ENCODE results near the gene SLC8A2.

DNA sequence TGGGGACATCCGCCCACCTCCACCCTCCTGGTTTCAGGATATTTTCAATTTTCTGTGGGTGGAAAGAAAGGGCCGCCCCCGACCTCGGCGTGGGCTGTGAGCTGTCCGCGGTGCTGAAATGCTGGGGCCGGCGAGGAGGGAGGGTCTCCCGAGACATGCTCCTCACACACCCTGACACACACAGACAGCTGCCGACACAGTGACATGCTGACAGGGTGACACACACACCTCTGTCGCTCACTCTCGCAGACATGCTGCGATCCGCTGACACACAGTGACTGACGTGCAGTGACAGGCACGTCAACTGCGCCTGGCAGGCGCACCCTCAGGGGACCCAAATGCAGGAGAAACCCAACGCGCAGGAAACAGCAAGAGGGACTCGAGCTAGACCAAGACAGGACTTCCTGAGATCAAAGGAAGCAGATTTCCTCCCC lies 27.3 kb downstream of the SLC8A2 start:
- TF ChIP-seq, protein P1, sequence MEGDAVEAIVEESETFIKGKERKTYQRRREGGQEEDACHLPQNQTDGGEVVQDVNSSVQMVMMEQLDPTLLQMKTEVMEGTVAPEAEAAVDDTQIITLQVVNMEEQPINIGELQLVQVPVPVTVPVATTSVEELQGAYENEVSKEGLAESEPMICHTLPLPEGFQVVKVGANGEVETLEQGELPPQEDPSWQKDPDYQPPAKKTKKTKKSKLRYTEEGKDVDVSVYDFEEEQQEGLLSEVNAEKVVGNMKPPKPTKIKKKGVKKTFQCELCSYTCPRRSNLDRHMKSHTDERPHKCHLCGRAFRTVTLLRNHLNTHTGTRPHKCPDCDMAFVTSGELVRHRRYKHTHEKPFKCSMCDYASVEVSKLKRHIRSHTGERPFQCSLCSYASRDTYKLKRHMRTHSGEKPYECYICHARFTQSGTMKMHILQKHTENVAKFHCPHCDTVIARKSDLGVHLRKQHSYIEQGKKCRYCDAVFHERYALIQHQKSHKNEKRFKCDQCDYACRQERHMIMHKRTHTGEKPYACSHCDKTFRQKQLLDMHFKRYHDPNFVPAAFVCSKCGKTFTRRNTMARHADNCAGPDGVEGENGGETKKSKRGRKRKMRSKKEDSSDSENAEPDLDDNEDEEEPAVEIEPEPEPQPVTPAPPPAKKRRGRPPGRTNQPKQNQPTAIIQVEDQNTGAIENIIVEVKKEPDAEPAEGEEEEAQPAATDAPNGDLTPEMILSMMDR (conservative IDR thresholded peaks at IDR 0.05; ENCODE audit: low read length) = no peak
- no peak for TF ChIP-seq EZH2phosphoT487 (IDR thresholded peaks at IDR 0.05; ENCODE audit: borderline replicate concordance, low read depth, low read length)

Data from OCI-LY7 (cell line).